ENCODE measurements around the gene MCAT.

MCAT gene

GRCh38 chr22:43100225-43100624 is 43.0 kb downstream of the MCAT start:
- H3K18ac ChIP-seq (ENCODE audit: low read depth in 1 of 2, low read length in 2 of 2) = peak overlapping the region in 1 of 2 experiments; percentile 47
- peak overlapping the region; percentile 79 for H4K8ac ChIP-seq (ENCODE audit: low read length)
- H3K4me2 ChIP-seq (ENCODE audit: low read length, poor library complexity, severe bottlenecking) = no peak overlapping the region
- no peak overlapping the region for H2BK120ac ChIP-seq (ENCODE audit: low read depth, low read length)
- H3K14ac ChIP-seq (ENCODE audit: low read length in 2 of 2) = no peak overlapping the region
- no peaks in the 10 kb centered on the region for H3K36me3 ChIP-seq (ENCODE audit: control insufficient read depth in 1 of 2, insufficient read depth in 2 of 2, low read depth in 1 of 2, low read length in 2 of 2)
- peaks cover 0 to 3% of the 10 kb centered on the region in 2 experiments for H3K27me3 ChIP-seq (ENCODE audit: control insufficient read depth in 1 of 2, insufficient read depth in 1 of 2, low read length in 2 of 2)
- peaks cover 6% of the 10 kb centered on the region for H3K9me3 ChIP-seq (ENCODE audit: control insufficient read depth, low read length)
- H3K79me1 ChIP-seq (replicated peaks; ENCODE audit: low read length, poor library complexity, severe bottlenecking) = no peaks in the 10 kb centered on the region
- H4K91ac ChIP-seq (ENCODE audit: low read length) = no peak overlapping the region
- peak overlapping the region; percentile 46 for H2BK15ac ChIP-seq (ENCODE audit: low read depth, poor library complexity, severe bottlenecking)
- H3K4me1 ChIP-seq (ENCODE audit: control insufficient read depth, insufficient read depth, low read depth, low read length) = peaks cover 4% of the 10 kb centered on the region
- peak; percentile 65 for DNase-seq
- peak overlapping the region in 1 of 2 experiments; percentile 46 for H2BK12ac ChIP-seq (ENCODE audit: low read length in 2 of 2)
- H3K4me3 ChIP-seq (ENCODE audit: insufficient read depth in 1 of 2, low read depth in 1 of 2, low read length in 2 of 2) = no peak overlapping the region
- H3K23ac ChIP-seq (ENCODE audit: low read length in 2 of 2) = no peak overlapping the region
- 25% methylated on average over 4 of the region's 5 CpGs for WGBS
- no peak overlapping the region for H3K27ac ChIP-seq (ENCODE audit: low read length, poor library complexity, severe bottlenecking)
- H2BK5ac ChIP-seq (ENCODE audit: low read depth, low read length, poor library complexity, severe bottlenecking) = no peak overlapping the region
- H3K4ac ChIP-seq (ENCODE audit: low read depth in 1 of 2, low read length in 2 of 2) = no peak overlapping the region
- no peak overlapping the region for H3K9ac ChIP-seq (ENCODE audit: low read length)
- H2AFZ ChIP-seq (ENCODE audit: low read depth, low read length) = no peak overlapping the region
- H2AK5ac ChIP-seq (ENCODE audit: low read length, severe bottlenecking) = no peak overlapping the region

GRCh38 chr22:43099095-43099494 is 44.1 kb downstream of the MCAT start:
- DNase-seq = no peak
- no peak overlapping the region for H3K4me3 ChIP-seq (ENCODE audit: insufficient read depth in 1 of 2, low read depth in 1 of 2, low read length in 2 of 2)
- no peak overlapping the region for H2BK12ac ChIP-seq (ENCODE audit: low read length in 2 of 2)
- peaks cover 3% of the 10 kb centered on the region for H3K4me1 ChIP-seq (ENCODE audit: control insufficient read depth, insufficient read depth, low read depth, low read length)
- no peak overlapping the region for H3K23ac ChIP-seq (ENCODE audit: low read length in 2 of 2)
- no peak overlapping the region for H2AK5ac ChIP-seq (ENCODE audit: low read length, severe bottlenecking)
- H3K27me3 ChIP-seq (ENCODE audit: control insufficient read depth in 1 of 2, insufficient read depth in 1 of 2, low read length in 2 of 2) = peaks cover 0 to 3% of the 10 kb centered on the region in 2 experiments
- H2AFZ ChIP-seq (ENCODE audit: low read depth, low read length) = peak overlapping the region; percentile 10
- no peaks in the 10 kb centered on the region for H3K79me1 ChIP-seq (replicated peaks; ENCODE audit: low read length, poor library complexity, severe bottlenecking)
- no peak overlapping the region for H2BK5ac ChIP-seq (ENCODE audit: low read depth, low read length, poor library complexity, severe bottlenecking)
- no peak overlapping the region for H4K8ac ChIP-seq (ENCODE audit: low read length)
- no peak overlapping the region for H3K14ac ChIP-seq (ENCODE audit: low read length in 2 of 2)
- no peak overlapping the region for H3K9ac ChIP-seq (ENCODE audit: low read length)
- no peak overlapping the region for H3K4me2 ChIP-seq (ENCODE audit: low read length, poor library complexity, severe bottlenecking)
- H3K27ac ChIP-seq (ENCODE audit: low read length, poor library complexity, severe bottlenecking) = no peak overlapping the region
- no peak overlapping the region for H3K4ac ChIP-seq (ENCODE audit: low read depth in 1 of 2, low read length in 2 of 2)
- H3K18ac ChIP-seq (ENCODE audit: low read depth in 1 of 2, low read length in 2 of 2) = no peak overlapping the region
- H3K36me3 ChIP-seq (ENCODE audit: control insufficient read depth in 1 of 2, insufficient read depth in 2 of 2, low read depth in 1 of 2, low read length in 2 of 2) = no peaks in the 10 kb centered on the region
- 85% methylated on average over 3 of the region's 4 CpGs for WGBS
- no peak overlapping the region for H4K91ac ChIP-seq (ENCODE audit: low read length)
- no peak overlapping the region for H2BK15ac ChIP-seq (ENCODE audit: low read depth, poor library complexity, severe bottlenecking)
- peak overlapping the region; percentile 87 for H2BK120ac ChIP-seq (ENCODE audit: low read depth, low read length)
- peaks cover 6% of the 10 kb centered on the region for H3K9me3 ChIP-seq (ENCODE audit: control insufficient read depth, low read length)

GRCh38 chr22:43098356-43098755 is 44.8 kb downstream of the MCAT start:
- Histone ChIP-seq H2BK12ac (ENCODE audit: low read length in 2 of 2) (peak overlapping the region in 1 of 2 experiments; percentile 76), H3K9ac (ENCODE audit: low read length) (no peak overlapping the region), H3K4ac (ENCODE audit: low read depth in 1 of 2, low read length in 2 of 2) (peak overlapping the region in 1 of 2 experiments; percentile 70), H3K4me1 (ENCODE audit: control insufficient read depth, insufficient read depth, low read depth, low read length) (peaks cover 4% of the 10 kb centered on the region), H3K4me3 (ENCODE audit: insufficient read depth in 1 of 2, low read depth in 1 of 2, low read length in 2 of 2) (no peak overlapping the region), H2AK5ac (ENCODE audit: low read length, severe bottlenecking) (no peak overlapping the region), H3K27ac (ENCODE audit: low read length, poor library complexity, severe bottlenecking) (no peak overlapping the region), H3K14ac (ENCODE audit: low read length in 2 of 2) (no peak overlapping the region), H2BK15ac (ENCODE audit: low read depth, poor library complexity, severe bottlenecking) (peak overlapping the region; percentile 16), H3K4me2 (ENCODE audit: low read length, poor library complexity, severe bottlenecking) (no peak overlapping the region), H3K27me3 (ENCODE audit: control insufficient read depth in 1 of 2, insufficient read depth in 1 of 2, low read length in 2 of 2) (no peaks in the 10 kb centered on the region), H3K36me3 (ENCODE audit: control insufficient read depth in 1 of 2, insufficient read depth in 2 of 2, low read depth in 1 of 2, low read length in 2 of 2) (no peaks in the 10 kb centered on the region), H3K9me3 (ENCODE audit: control insufficient read depth, low read length) (peaks cover 6% of the 10 kb centered on the region), H2BK5ac (ENCODE audit: low read depth, low read length, poor library complexity, severe bottlenecking) (no peak overlapping the region), H4K91ac (ENCODE audit: low read length) (no peak overlapping the region), H4K8ac (ENCODE audit: low read length) (peak overlapping the region; percentile 23), H2BK120ac (ENCODE audit: low read depth, low read length) (peak overlapping the region; percentile 44), H3K18ac (ENCODE audit: low read depth in 1 of 2, low read length in 2 of 2) (peak overlapping the region in 1 of 2 experiments; percentile 77), H3K23ac (ENCODE audit: low read length in 2 of 2) (no peak overlapping the region), H2AFZ (ENCODE audit: low read depth, low read length) (no peak overlapping the region), H3K79me1 (replicated peaks; ENCODE audit: low read length, poor library complexity, severe bottlenecking) (no peaks in the 10 kb centered on the region)
- WGBS = 30% methylated on average over 4 of the region's 4 CpGs
- peak; percentile 26 for DNase-seq

GRCh38 chr22:43096420-43096819 is 46.8 kb downstream of the MCAT start:
- DNase-seq = no peak
- no peaks in the 10 kb centered on the region for H3K27me3 ChIP-seq (ENCODE audit: control insufficient read depth in 1 of 2, insufficient read depth in 1 of 2, low read length in 2 of 2)
- peaks cover 4% of the 10 kb centered on the region for H3K4me1 ChIP-seq (ENCODE audit: control insufficient read depth, insufficient read depth, low read depth, low read length)
- H2AK5ac ChIP-seq (ENCODE audit: low read length, severe bottlenecking) = no peak overlapping the region
- H3K9me3 ChIP-seq (ENCODE audit: control insufficient read depth, low read length) = peaks cover 6% of the 10 kb centered on the region
- no peak overlapping the region for H2BK120ac ChIP-seq (ENCODE audit: low read depth, low read length)
- H3K4me3 ChIP-seq (ENCODE audit: insufficient read depth in 1 of 2, low read depth in 1 of 2, low read length in 2 of 2) = no peak overlapping the region
- H3K23ac ChIP-seq (ENCODE audit: low read length in 2 of 2) = no peak overlapping the region
- H3K18ac ChIP-seq (ENCODE audit: low read depth in 1 of 2, low read length in 2 of 2) = no peak overlapping the region
- no peak overlapping the region for H4K8ac ChIP-seq (ENCODE audit: low read length)
- no peaks in the 10 kb centered on the region for H3K36me3 ChIP-seq (ENCODE audit: control insufficient read depth in 1 of 2, insufficient read depth in 2 of 2, low read depth in 1 of 2, low read length in 2 of 2)
- no peak overlapping the region for H3K4ac ChIP-seq (ENCODE audit: low read depth in 1 of 2, low read length in 2 of 2)
- no peak overlapping the region for H2BK5ac ChIP-seq (ENCODE audit: low read depth, low read length, poor library complexity, severe bottlenecking)
- no peak overlapping the region for H3K27ac ChIP-seq (ENCODE audit: low read length, poor library complexity, severe bottlenecking)
- WGBS = 93% methylated on average over 8 of the region's 8 CpGs
- no peak overlapping the region for H2BK15ac ChIP-seq (ENCODE audit: low read depth, poor library complexity, severe bottlenecking)
- no peak overlapping the region for H3K14ac ChIP-seq (ENCODE audit: low read length in 2 of 2)
- H3K79me1 ChIP-seq (replicated peaks; ENCODE audit: low read length, poor library complexity, severe bottlenecking) = no peaks in the 10 kb centered on the region
- H2BK12ac ChIP-seq (ENCODE audit: low read length in 2 of 2) = no peak overlapping the region
- H3K9ac ChIP-seq (ENCODE audit: low read length) = no peak overlapping the region
- no peak overlapping the region for H3K4me2 ChIP-seq (ENCODE audit: low read length, poor library complexity, severe bottlenecking)
- no peak overlapping the region for H4K91ac ChIP-seq (ENCODE audit: low read length)
- H2AFZ ChIP-seq (ENCODE audit: low read depth, low read length) = no peak overlapping the region

All from mesenchymal stem cell (in vitro differentiated cells and primary cell).